Fibroblast of peridontal ligament (primary cell): ENCODE results near the gene PCBD2.

Source experiments
- DNase-seq: peaks from one replicate; pipeline ENCODE4 v3.0.0-alpha.2; 2010; ENCODE audit errors: extremely low read depth

PCBD2 gene

DNA sequence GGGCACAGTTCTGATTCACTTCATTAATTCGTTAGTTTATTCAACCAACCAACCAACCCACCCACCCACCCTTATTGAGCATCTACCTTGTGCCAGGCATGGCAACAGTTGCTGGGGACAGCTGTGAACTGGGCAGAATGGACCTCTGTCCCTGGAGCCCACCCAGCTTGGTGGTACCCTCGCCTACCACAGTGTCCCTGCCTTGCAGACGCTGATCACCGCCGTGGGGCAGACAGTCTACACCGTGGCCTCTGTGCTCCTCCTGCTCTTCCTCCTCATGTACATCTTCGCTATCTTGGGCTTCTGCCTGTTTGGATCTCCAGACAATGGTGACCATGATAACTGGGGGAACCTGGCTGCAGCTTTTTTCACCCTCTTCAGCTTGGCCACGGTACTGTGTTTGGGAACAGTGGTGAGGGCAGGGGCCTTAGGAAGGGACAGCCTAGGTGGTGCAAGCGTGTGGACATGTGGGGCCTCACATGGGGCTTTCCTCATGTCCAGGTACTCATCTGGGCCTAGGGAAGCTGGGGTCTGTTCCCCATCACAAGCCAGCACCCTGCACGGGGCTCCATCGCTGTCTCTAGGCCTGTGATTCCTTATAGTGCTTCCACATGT is 102.9 kb downstream of the PCBD2 start:
- DNase-seq, result no peak

GRCh38 chr5:135008556-135008955 is 103.6 kb downstream of the PCBD2 start:
- no peak for DNase-seq

- no peak for DNase-seq
These were observed 104.2 kb downstream of the PCBD2 start for GRCh38 chr5:135008981-135009735.

DNA sequence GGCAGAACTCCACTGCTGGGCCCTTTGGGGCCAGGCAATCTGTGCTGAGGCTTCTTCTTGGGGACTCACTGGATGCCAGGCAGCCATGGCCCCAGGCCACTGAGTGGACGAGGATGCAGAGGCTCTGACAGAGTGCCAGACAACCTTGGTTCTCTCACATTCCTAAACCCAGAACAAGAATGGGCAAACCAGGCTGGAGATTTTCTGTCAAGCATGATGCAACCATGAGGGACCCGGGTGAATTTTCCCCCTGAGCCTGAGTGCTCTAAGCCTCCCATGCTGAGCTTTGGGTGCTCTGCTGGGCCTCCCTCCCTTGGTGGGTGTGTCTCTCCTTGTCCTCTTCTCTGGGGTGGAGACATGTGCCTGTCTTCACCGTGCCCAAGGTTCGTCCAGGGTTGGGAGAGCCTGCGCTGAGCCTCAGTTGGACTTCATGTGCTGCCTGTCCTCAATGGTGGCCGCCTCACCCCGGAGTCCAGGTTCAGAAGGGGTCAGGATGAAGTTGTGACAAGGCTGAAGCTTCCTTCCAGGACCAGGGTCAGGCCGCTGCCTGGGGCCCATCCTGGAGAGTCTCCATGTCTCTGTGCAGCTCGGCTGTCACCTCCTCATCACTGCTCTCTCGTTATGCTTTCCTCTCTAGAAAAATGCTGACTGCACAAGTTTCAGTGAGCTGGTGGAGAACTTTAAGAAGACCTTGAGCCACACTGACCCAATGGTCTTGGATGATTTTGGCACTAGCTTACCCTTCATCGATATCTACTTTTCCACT is 105.0 kb downstream of the PCBD2 start:
- DNase-seq, result no peak

GRCh38 chr5:135010502-135011354 is 105.8 kb downstream of the PCBD2 start:
- DNase-seq, result no peak

DNA sequence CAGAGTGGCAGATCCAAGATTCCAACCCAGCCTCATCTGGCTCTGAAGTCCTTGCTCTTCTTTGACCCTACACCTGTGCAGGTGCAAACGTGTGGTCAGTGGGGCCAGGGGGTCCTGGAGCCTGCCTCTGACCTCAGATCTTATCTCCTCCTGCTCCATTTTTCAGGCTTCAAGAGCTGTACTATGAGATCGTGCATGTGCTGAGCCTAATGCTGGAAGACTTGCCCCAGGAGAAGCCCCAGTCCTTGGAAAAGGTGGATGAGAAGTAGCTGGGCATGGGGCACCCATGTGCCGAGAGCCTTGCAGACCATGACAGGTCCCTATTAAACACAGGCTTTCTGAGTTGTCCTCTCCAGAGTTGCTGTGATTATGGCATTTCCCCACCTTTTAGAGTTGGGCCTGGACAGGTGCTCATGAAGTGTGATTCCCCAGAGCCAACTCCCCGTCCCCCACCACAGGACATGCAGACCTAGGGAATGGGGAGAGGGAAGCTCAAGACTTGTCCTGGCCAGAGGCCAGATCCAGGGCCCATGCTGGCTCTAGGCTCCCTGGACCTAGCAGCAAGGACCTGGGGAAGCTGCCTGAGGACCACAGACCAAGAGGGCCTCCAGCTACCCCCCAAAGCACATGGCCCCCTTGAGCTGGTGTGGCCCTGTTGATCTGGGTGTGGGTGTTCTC is 106.6 kb downstream of the PCBD2 start:
- no peak for DNase-seq

GRCh38 chr5:135012033-135012588 is 107.2 kb downstream of the PCBD2 start:
- no peak for DNase-seq
